Vagina (tissue), 2 donors: ENCODE measurements around the gene AP2A1.

ENCODE experiments used
- CTCF ChIP-seq, 3 experiments: fragments of 450-650 bp in 2 of 3; fragments of 200-600 bp in 1 of 3; sonication (generic) in 1 of 3; IDR thresholded peaks; one replicate each; pipeline ENCODE4 v1.5.1; 2017 to 2019; ENCODE audit warnings: antibody characterized with exemption in 3 of 3, mild to moderate bottlenecking in 2 of 3, moderate library complexity in 2 of 3
- POLR2A ChIP-seq, 2 donors: fragments of 450-650 bp; IDR thresholded peaks; one replicate each; pipeline ENCODE4 v1.6.1; 2017; ENCODE audit warnings: antibody characterized with exemption in 2 of 2, mild to moderate bottlenecking in 2 of 2, moderate library complexity in 2 of 2

DNA sequence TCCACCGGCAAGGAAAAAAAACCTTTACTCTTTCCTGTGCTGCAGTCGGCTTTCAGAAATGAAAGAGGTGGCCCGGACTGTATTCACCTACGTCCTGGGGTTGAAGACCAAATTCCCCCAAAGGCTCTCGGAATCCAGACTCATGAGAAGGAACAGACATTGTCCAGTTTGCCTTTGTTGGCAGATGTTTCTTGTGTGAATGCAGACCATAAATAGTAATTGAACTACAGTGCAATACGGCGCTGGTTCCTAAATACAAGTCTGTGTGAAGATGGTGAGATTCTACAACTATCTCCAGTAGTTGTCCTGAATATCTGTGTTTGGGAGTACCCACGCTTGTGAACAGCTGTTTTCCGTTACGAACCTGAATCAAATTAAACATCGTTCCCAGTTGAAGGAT is 72.9 kb downstream of the AP2A1 start:
- no peak for TF ChIP-seq CTCF (IDR thresholded peaks at IDR 0.05)
- TF ChIP-seq POLR2A (IDR thresholded peaks at IDR 0.05): no peak
